OCI-LY1 (cell line): Measurements from ENCODE around the gene DSE.

Experiments used
- EZH2 ChIP-seq: fragments of 200-600 bp; sonication (generic), shearing (Covaris generic); IDR thresholded peaks from 2 replicates; pipeline ENCODE4 v1.8.0; 2017; ENCODE audit warnings: borderline replicate concordance, mixed run types, mild to moderate bottlenecking, antibody characterized with exemption, low read length, moderate library complexity, mixed read lengths
- TF ChIP-seq, protein P1 (sequence below): fragments of 200-600 bp; sonication (generic), shearing (Covaris generic); IDR thresholded peaks from 2 replicates; pipeline ENCODE4 v1.5.1; 2017; ENCODE audit warnings: mild to moderate bottlenecking, antibody characterized with exemption, low read length, moderate library complexity, mixed read lengths

DNA sequence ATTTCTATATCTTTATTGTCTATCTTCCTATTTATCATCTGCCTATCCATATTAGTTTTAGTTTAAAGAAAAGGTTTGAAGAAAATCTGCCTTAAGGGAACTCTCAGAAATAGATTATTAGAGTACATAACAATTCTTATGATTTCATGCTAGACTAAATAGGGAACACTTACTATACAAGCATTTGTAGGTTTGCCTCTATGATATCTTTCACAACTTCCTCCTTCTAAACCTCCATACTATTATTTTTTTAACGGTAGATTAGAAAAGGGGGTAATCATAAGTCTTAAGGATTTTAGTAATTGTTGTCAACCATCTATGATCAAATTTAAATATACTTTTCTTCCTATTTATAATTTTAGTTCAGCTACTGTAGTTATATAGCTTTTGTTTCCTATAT is 11.6 kb upstream of the DSE start:
- TF ChIP-seq, protein P1, sequence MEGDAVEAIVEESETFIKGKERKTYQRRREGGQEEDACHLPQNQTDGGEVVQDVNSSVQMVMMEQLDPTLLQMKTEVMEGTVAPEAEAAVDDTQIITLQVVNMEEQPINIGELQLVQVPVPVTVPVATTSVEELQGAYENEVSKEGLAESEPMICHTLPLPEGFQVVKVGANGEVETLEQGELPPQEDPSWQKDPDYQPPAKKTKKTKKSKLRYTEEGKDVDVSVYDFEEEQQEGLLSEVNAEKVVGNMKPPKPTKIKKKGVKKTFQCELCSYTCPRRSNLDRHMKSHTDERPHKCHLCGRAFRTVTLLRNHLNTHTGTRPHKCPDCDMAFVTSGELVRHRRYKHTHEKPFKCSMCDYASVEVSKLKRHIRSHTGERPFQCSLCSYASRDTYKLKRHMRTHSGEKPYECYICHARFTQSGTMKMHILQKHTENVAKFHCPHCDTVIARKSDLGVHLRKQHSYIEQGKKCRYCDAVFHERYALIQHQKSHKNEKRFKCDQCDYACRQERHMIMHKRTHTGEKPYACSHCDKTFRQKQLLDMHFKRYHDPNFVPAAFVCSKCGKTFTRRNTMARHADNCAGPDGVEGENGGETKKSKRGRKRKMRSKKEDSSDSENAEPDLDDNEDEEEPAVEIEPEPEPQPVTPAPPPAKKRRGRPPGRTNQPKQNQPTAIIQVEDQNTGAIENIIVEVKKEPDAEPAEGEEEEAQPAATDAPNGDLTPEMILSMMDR, result no peak
- TF ChIP-seq EZH2, result no peak
